ENCODE data around the gene LAMB2. TPM values are rescaled to one million over a fixed set of nuclear protein-coding genes. Genes with fewer than 3 reads are reported as not detected.

LAMB2 gene
- total RNA-seq, 1 experiment from 2014 or later: 121 TPM

- Mint-ChIP-seq H3K9me3 (no peaks in the 10 kb centered on the region), H3K36me3 (ENCODE audit: insufficient read depth in 1 of 3, low read depth in 3 of 3) (peaks cover 32 to 71% (median 65%) of the 10 kb centered on the region in 3 experiments), H3K27ac (no peak overlapping the region), H3K27me3 (ENCODE audit: low read depth) (no peaks in the 10 kb centered on the region), H3K4me3 (no peak overlapping the region; a peak in 1 of 5 replicates), H3K4me1 (peaks cover 1 to 2% of the 10 kb centered on the region in 2 experiments; a peak in 3 of 4 replicates)
- H3K4me1 ChIP-seq (ENCODE audit: insufficient read depth, low read length): no peaks in the 10 kb centered on the region
- TF ChIP-seq, protein P1, sequence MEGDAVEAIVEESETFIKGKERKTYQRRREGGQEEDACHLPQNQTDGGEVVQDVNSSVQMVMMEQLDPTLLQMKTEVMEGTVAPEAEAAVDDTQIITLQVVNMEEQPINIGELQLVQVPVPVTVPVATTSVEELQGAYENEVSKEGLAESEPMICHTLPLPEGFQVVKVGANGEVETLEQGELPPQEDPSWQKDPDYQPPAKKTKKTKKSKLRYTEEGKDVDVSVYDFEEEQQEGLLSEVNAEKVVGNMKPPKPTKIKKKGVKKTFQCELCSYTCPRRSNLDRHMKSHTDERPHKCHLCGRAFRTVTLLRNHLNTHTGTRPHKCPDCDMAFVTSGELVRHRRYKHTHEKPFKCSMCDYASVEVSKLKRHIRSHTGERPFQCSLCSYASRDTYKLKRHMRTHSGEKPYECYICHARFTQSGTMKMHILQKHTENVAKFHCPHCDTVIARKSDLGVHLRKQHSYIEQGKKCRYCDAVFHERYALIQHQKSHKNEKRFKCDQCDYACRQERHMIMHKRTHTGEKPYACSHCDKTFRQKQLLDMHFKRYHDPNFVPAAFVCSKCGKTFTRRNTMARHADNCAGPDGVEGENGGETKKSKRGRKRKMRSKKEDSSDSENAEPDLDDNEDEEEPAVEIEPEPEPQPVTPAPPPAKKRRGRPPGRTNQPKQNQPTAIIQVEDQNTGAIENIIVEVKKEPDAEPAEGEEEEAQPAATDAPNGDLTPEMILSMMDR (conservative IDR thresholded peaks at IDR 0.05): no peak
- no peak overlapping the region for H3K27ac ChIP-seq (ENCODE audit: insufficient read length, low read depth, low read length)
- H3K14ac ChIP-seq (ENCODE audit: insufficient read depth, low read length): no peak overlapping the region
- no peaks in the 10 kb centered on the region for H4K20me1 ChIP-seq (ENCODE audit: control insufficient read depth, insufficient read depth, insufficient read length)
- H4K5ac ChIP-seq (ENCODE audit: insufficient read length, low read depth, low read length): no peak overlapping the region
- no peaks in the 10 kb centered on the region for H3K9me3 ChIP-seq (ENCODE audit: control insufficient read depth, low read depth, low read length)
- H2BK15ac ChIP-seq (ENCODE audit: low read depth, low read length): no peak overlapping the region
- H4K91ac ChIP-seq (ENCODE audit: insufficient read length, low read depth, low read length): no peak overlapping the region
- H3K79me1 ChIP-seq (ENCODE audit: insufficient read depth, low read depth, low read length, poor library complexity, severe bottlenecking): no peaks in the 10 kb centered on the region
- WGBS (ENCODE audit: extremely low coverage, insufficient read length, low lambda C conversion rate): no CpG with 5 or more reads among the region's 13 CpGs
- H4K8ac ChIP-seq (replicated peaks; ENCODE audit: insufficient read length, low read depth, low read length): no peak overlapping the region
- H3K4ac ChIP-seq (ENCODE audit: low read depth, low read length): no peak overlapping the region
- H2AK5ac ChIP-seq (ENCODE audit: insufficient read length, low read length): no peak overlapping the region
- H3K79me2 ChIP-seq (ENCODE audit: insufficient read depth, low read length): no peaks in the 10 kb centered on the region
- H2BK12ac ChIP-seq (ENCODE audit: insufficient read length, low read depth, low read length): no peak overlapping the region
- no peak overlapping the region for H2BK5ac ChIP-seq (ENCODE audit: insufficient read length, low read length)
- H3K23ac ChIP-seq (ENCODE audit: insufficient read length, low read depth, low read length): no peak overlapping the region
- H3K27me3 ChIP-seq (ENCODE audit: insufficient read depth, low read length): no peaks in the 10 kb centered on the region
- no peak overlapping the region for H3T11ph ChIP-seq (ENCODE audit: low read length)
- no peak overlapping the region for H2BK120ac ChIP-seq (ENCODE audit: low read depth, low read length, poor library complexity, severe bottlenecking)
- H3K23me2 ChIP-seq (ENCODE audit: insufficient read length, low read depth, low read length, poor library complexity, severe bottlenecking): no peaks in the 10 kb centered on the region
- H2BK20ac ChIP-seq (ENCODE audit: low read depth, low read length, poor library complexity, severe bottlenecking): no peak overlapping the region
- DNase-seq: no peak
- no peak overlapping the region for H3K18ac ChIP-seq (ENCODE audit: insufficient read length, low read depth, low read length)
- no peak overlapping the region for H2AFZ ChIP-seq (ENCODE audit: low read length)
- no peak overlapping the region for H3K56ac ChIP-seq (ENCODE audit: insufficient read length, low read depth, low read length)
- H3K9ac ChIP-seq (ENCODE audit: extremely low read depth, insufficient read length, low read length): no peak overlapping the region
- no peak overlapping the region for H3K4me2 ChIP-seq (ENCODE audit: insufficient read depth, insufficient read length, low read length)
These were observed 22.1 kb downstream of the LAMB2 start for GRCh38 chr3:49110780-49111179.
